ENCODE results near the gene CYP4F3.
"Not testable (repeated sequence)": the region's sequence is repeated elsewhere in the genome, so short reads cannot be mapped to it uniquely, and the experiment has no call there.

- not testable (repeated sequence) for TF ChIP-seq CTCF (IDR thresholded peaks at IDR 0.05; ENCODE audit: low read length); EZH2 (IDR thresholded peaks at IDR 0.05; ENCODE audit: borderline replicate concordance, low read length)
Measured at GRCh38 chr19:15592506-15592905, 48.2 kb upstream of the CYP4F3 start.
